GM12801 (cell line): ENCODE results near the gene FOXD4L3.
"Not testable (repeated sequence)": the region's sequence is repeated elsewhere in the genome, so short reads cannot be mapped to it uniquely, and the experiment has no call there.

Source experiments
- TF ChIP-seq, protein P1 (sequence below): IDR thresholded peaks from one replicate; pipeline ENCODE4 v1.5.1; 2011; ENCODE audit warnings: control low read depth; ENCODE audit not compliant: insufficient read length; ENCODE audit errors: extremely low read depth

Gene FOXD4L3

GRCh38 chr9:68302567-68302966 is at the start of gene FOXD4L3:
FOXD4L3 (plus strand) TSS chr9:68302867; CDS start chr9:68302952, 85 bp downstream.
- TF ChIP-seq, protein P1, sequence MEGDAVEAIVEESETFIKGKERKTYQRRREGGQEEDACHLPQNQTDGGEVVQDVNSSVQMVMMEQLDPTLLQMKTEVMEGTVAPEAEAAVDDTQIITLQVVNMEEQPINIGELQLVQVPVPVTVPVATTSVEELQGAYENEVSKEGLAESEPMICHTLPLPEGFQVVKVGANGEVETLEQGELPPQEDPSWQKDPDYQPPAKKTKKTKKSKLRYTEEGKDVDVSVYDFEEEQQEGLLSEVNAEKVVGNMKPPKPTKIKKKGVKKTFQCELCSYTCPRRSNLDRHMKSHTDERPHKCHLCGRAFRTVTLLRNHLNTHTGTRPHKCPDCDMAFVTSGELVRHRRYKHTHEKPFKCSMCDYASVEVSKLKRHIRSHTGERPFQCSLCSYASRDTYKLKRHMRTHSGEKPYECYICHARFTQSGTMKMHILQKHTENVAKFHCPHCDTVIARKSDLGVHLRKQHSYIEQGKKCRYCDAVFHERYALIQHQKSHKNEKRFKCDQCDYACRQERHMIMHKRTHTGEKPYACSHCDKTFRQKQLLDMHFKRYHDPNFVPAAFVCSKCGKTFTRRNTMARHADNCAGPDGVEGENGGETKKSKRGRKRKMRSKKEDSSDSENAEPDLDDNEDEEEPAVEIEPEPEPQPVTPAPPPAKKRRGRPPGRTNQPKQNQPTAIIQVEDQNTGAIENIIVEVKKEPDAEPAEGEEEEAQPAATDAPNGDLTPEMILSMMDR, result not testable (repeated sequence)
